ENCODE data around the gene FRAT1.

DNA sequence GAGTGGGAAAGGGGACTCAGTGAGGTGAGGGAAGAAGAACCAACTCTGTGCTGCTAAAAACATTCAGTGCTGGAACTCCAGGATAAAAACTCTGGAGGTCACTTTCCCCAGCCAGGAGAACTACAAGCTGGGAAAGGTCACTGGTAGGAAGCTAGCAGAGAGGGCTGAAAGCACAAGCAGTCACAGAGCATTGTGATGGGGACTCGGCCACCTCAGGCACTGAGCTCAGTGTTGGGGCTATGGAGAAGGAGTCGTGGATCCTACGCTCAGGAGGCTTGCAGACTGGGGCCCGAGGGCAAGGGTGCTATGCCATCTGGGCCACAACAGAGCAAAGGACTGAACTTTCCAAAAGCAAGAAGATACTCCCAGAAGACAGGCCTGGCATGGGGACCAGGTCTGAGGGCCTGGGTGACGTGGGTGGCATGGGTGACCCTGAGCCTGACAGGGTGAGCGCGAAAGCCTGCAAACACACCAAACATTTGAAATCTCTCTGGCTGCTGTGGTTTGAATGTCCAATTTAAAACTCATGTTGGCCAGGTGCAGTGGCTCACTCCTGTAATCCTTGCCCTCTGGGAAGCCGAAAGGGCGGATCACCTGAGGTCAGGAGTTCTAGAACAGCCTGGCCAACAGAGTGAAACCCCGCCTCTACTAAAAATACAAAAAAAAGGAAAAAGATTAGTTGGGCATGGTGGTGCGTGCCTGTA, 16.8 kb upstream of the FRAT1 start:
- TF ChIP-seq EZH2 (IDR thresholded peaks at IDR 0.05; ENCODE audit: borderline replicate concordance, low read depth, low read length, severe bottlenecking) (no peak), GATA2 (IDR thresholded peaks at IDR 0.05; ENCODE audit: insufficient read depth, insufficient read length, low read depth, low read length) (no peak), CTCF (IDR thresholded peaks at IDR 0.05; ENCODE audit: extremely low read depth in 1 of 2, insufficient read depth in 1 of 2, low read depth in 1 of 2, low read length in 2 of 2) (no peak), POLR2A (IDR thresholded peaks at IDR 0.05; ENCODE audit: low read depth, low read length) (no peak), POLR2AphosphoS5 (IDR thresholded peaks at IDR 0.05; ENCODE audit: insufficient read depth, low read depth, low read length) (no peak)
- TF ChIP-seq, protein P1, sequence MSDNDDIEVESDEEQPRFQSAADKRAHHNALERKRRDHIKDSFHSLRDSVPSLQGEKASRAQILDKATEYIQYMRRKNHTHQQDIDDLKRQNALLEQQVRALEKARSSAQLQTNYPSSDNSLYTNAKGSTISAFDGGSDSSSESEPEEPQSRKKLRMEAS (IDR thresholded peaks at IDR 0.05; ENCODE audit: insufficient read depth, insufficient read length) = no peak

Data from endothelial cell of umbilical vein (primary cell).